Dendritic cell treated with granulocyte-macrophage colony-stimulating factor and Interleukin-4, amounts not matched to agents 40 ng/mL and 50 ng/mL, for 4 days (primary cell): Measurements from ENCODE around the gene STK39.
"Not testable (repeated sequence)": the region's sequence is repeated elsewhere in the genome, so short reads cannot be mapped to it uniquely, and the experiment has no call there.

Source experiments
- H3K27ac Mint-ChIP-seq: one replicate; pipeline ENCODE4 v1.8.0; 2022; ENCODE audit warnings: mild to moderate bottlenecking, mixed read lengths
- H3K27me3 Mint-ChIP-seq: one replicate; pipeline ENCODE4 v1.8.0; 2022; ENCODE audit warnings: mild to moderate bottlenecking, mixed read lengths
- H3K36me3 Mint-ChIP-seq: one replicate; pipeline ENCODE4 v1.8.0; 2022; ENCODE audit warnings: low read depth, mixed read lengths
- H3K4me1 Mint-ChIP-seq: one replicate; pipeline ENCODE4 v1.8.0; 2022; ENCODE audit warnings: low read depth, mixed read lengths
- H3K4me3 Mint-ChIP-seq: one replicate; pipeline ENCODE4 v1.8.0; 2022; ENCODE audit warnings: mild to moderate bottlenecking, moderate library complexity, mixed read lengths
- H3K9me3 Mint-ChIP-seq: one replicate; pipeline ENCODE4 v1.8.0; 2022; ENCODE audit warnings: mixed read lengths
- intact Hi-C: fragments of 100-400 bp; cut with micrococcal nuclease; formaldehyde crosslinking; loops from one replicate; pipeline ENCODE4 v1.15.0; 2022

Gene STK39

GRCh38 chr2:168132389-168132788 is 115.0 kb downstream of the STK39 start:
- no peaks in the 10 kb centered on the region for H3K9me3 Mint-ChIP-seq
- no peak overlapping the region for H3K27ac Mint-ChIP-seq
- H3K4me3 Mint-ChIP-seq: no peak overlapping the region
- intact Hi-C loops: no loop called here
- H3K4me1 Mint-ChIP-seq: peaks cover 12% of the 10 kb centered on the region
- peaks cover 36% of the 10 kb centered on the region for H3K36me3 Mint-ChIP-seq
- H3K27me3 Mint-ChIP-seq: no peaks in the 10 kb centered on the region

- Mint-ChIP-seq H3K36me3 (peaks cover 51% of the 10 kb centered on the region), H3K9me3 (no peaks in the 10 kb centered on the region), H3K27ac (no peak overlapping the region), H3K4me3 (no peak overlapping the region), H3K4me1 (peaks cover 12% of the 10 kb centered on the region), H3K27me3 (no peaks in the 10 kb centered on the region)
- intact Hi-C loops: no loop called here
These were observed 117.0 kb downstream of the STK39 start for GRCh38 chr2:168130346-168130745.

- H3K36me3 Mint-ChIP-seq: peaks cover 30% of the 10 kb centered on the region
- no peak overlapping the region for H3K27ac Mint-ChIP-seq
These were observed 120.0 kb downstream of the STK39 start for GRCh38 chr2:168127371-168127770.

GRCh38 chr2:168122210-168122609 is 125.2 kb downstream of the STK39 start:
- H3K27me3 Mint-ChIP-seq, H3K27ac Mint-ChIP-seq, intact Hi-C loops, H3K9me3 Mint-ChIP-seq, H3K4me1 Mint-ChIP-seq, H3K4me3 Mint-ChIP-seq: not testable (repeated sequence)
- H3K36me3 Mint-ChIP-seq: peaks cover 16% of the 10 kb centered on the region

More at GRCh38 chr2:168127371-168127770, 120.0 kb downstream of the STK39 start:
- intact Hi-C loops: no loop called here
- peaks cover 12% of the 10 kb centered on the region for H3K4me1 Mint-ChIP-seq
- no peaks in the 10 kb centered on the region for H3K27me3 Mint-ChIP-seq
- no peak overlapping the region for H3K4me3 Mint-ChIP-seq
- H3K9me3 Mint-ChIP-seq: no peaks in the 10 kb centered on the region

GRCh38 chr2:168120730-168121129 is 126.7 kb downstream of the STK39 start:
- Mint-ChIP-seq H3K27ac (no peak overlapping the region), H3K4me1 (no peaks in the 10 kb centered on the region), H3K36me3 (peaks cover 6% of the 10 kb centered on the region), H3K4me3 (no peak overlapping the region), H3K27me3 (no peaks in the 10 kb centered on the region), H3K9me3 (no peaks in the 10 kb centered on the region)
- intact Hi-C loops: no loop called here

GRCh38 chr2:168120310-168120709 is 127.1 kb downstream of the STK39 start:
- intact Hi-C loops: no loop called here
- Mint-ChIP-seq H3K9me3 (no peaks in the 10 kb centered on the region), H3K27ac (no peak overlapping the region)

GRCh38 chr2:168119515-168120141 is 127.8 kb downstream of the STK39 start:
- Mint-ChIP-seq H3K9me3 (no peaks in the 10 kb centered on the region), H3K27ac (no peak overlapping the region), H3K4me3 (no peak overlapping the region), H3K4me1 (no peaks in the 10 kb centered on the region), H3K36me3 (peaks cover 2% of the 10 kb centered on the region), H3K27me3 (no peaks in the 10 kb centered on the region)
- intact Hi-C loops: loop anchor here (1.0 to 5.0 kb wide), 3 partner anchors 154 to 1581 kb away; no protein-coding TSS in a partner anchor

More at GRCh38 chr2:168120310-168120709, 127.1 kb downstream of the STK39 start:
- Mint-ChIP-seq H3K4me3 (no peak overlapping the region), H3K4me1 (no peaks in the 10 kb centered on the region), H3K36me3 (peaks cover 2% of the 10 kb centered on the region), H3K27me3 (no peaks in the 10 kb centered on the region)

- Mint-ChIP-seq H3K4me3 (no peak overlapping the region), H3K27ac (no peak overlapping the region)
- intact Hi-C loops: loop anchor here (1.0 to 5.0 kb wide), 3 partner anchors 154 to 1580 kb away; no protein-coding TSS in a partner anchor
These were observed 128.5 kb downstream of the STK39 start for GRCh38 chr2:168118733-168119514.

GRCh38 chr2:168116448-168116847 is 130.9 kb downstream of the STK39 start:
- Mint-ChIP-seq H3K4me1 (no peaks in the 10 kb centered on the region), H3K4me3 (no peak overlapping the region), H3K27me3 (no peaks in the 10 kb centered on the region), H3K9me3 (no peaks in the 10 kb centered on the region), H3K36me3 (peaks cover 13% of the 10 kb centered on the region), H3K27ac (no peak overlapping the region)
- intact Hi-C loops: loop anchor here (5.0 kb wide), 1 partner anchor 819 kb away; no protein-coding TSS in a partner anchor

More at GRCh38 chr2:168118733-168119514, 128.5 kb downstream of the STK39 start:
- no peaks in the 10 kb centered on the region for H3K4me1 Mint-ChIP-seq
- no peaks in the 10 kb centered on the region for H3K9me3 Mint-ChIP-seq
- no peaks in the 10 kb centered on the region for H3K27me3 Mint-ChIP-seq
- H3K36me3 Mint-ChIP-seq: peaks cover 6% of the 10 kb centered on the region

- intact Hi-C loops: loop anchor here (5.0 kb wide), 1 partner anchor 817 kb away; no protein-coding TSS in a partner anchor
- Mint-ChIP-seq H3K4me3 (no peak overlapping the region), H3K36me3 (peaks cover 13% of the 10 kb centered on the region), H3K9me3 (no peaks in the 10 kb centered on the region), H3K4me1 (no peaks in the 10 kb centered on the region), H3K27ac (no peak overlapping the region), H3K27me3 (no peaks in the 10 kb centered on the region)
These were observed 132.8 kb downstream of the STK39 start for GRCh38 chr2:168114619-168115018.

- Mint-ChIP-seq H3K4me3 (no peak overlapping the region), H3K27ac (no peak overlapping the region), H3K9me3 (no peaks in the 10 kb centered on the region), H3K36me3 (peaks cover 13% of the 10 kb centered on the region), H3K27me3 (no peaks in the 10 kb centered on the region), H3K4me1 (no peaks in the 10 kb centered on the region)
- intact Hi-C loops: no loop called here
These were observed 133.4 kb downstream of the STK39 start for GRCh38 chr2:168114040-168114439.

- Mint-ChIP-seq H3K4me1 (no peaks in the 10 kb centered on the region), H3K36me3 (peaks cover 20% of the 10 kb centered on the region), H3K4me3 (no peak overlapping the region), H3K27me3 (no peaks in the 10 kb centered on the region), H3K27ac (no peak overlapping the region), H3K9me3 (no peaks in the 10 kb centered on the region)
- intact Hi-C loops: no loop called here
These were observed 140.1 kb downstream of the STK39 start for GRCh38 chr2:168107322-168107721.

GRCh38 chr2:168105127-168105683 is 142.2 kb downstream of the STK39 start:
- Mint-ChIP-seq H3K27me3 (no peaks in the 10 kb centered on the region), H3K36me3 (peaks cover 22% of the 10 kb centered on the region), H3K9me3 (no peaks in the 10 kb centered on the region), H3K4me1 (no peaks in the 10 kb centered on the region), H3K4me3 (no peak overlapping the region), H3K27ac (no peak overlapping the region)
- intact Hi-C loops: no loop called here

- no peaks in the 10 kb centered on the region for H3K27me3 Mint-ChIP-seq
- peaks cover 11% of the 10 kb centered on the region for H3K36me3 Mint-ChIP-seq
- H3K27ac Mint-ChIP-seq: no peak overlapping the region
These were observed 150.0 kb downstream of the STK39 start for GRCh38 chr2:168097431-168097830.

More at GRCh38 chr2:168097431-168097830, 150.0 kb downstream of the STK39 start:
- H3K4me3 Mint-ChIP-seq: no peak overlapping the region
- no peaks in the 10 kb centered on the region for H3K9me3 Mint-ChIP-seq
- no peaks in the 10 kb centered on the region for H3K4me1 Mint-ChIP-seq
- intact Hi-C loops: no loop called here
